Nephron progenitor cell (in vitro differentiated cells): ENCODE data around the gene SERTAD3.
A peak's percentile ranks its signal among the peaks of the same experiment; 100 is the strongest.
"Not testable (repeated sequence)": the region's sequence is repeated elsewhere in the genome, so short reads cannot be mapped to it uniquely, and the experiment has no call there.

Experiments used
- DNase-seq: peaks from one replicate; pipeline ENCODE4 v3.0.0; 2021
- H3K27ac Mint-ChIP-seq: 2 replicates; pipeline ENCODE4 v1.8.0; 2021; ENCODE audit warnings: mild to moderate bottlenecking, moderate library complexity, mixed read lengths
- H3K27me3 Mint-ChIP-seq: 2 replicates; pipeline ENCODE4 v1.8.0; 2021; ENCODE audit warnings: mild to moderate bottlenecking, low read depth, mixed read lengths; ENCODE audit not compliant: poor library complexity
- H3K36me3 Mint-ChIP-seq: 2 replicates; pipeline ENCODE4 v1.8.0; 2021; ENCODE audit warnings: low read depth, mixed read lengths
- H3K4me1 Mint-ChIP-seq: 2 replicates; pipeline ENCODE4 v1.8.0; 2021; ENCODE audit warnings: mixed read lengths
- H3K4me3 Mint-ChIP-seq: 2 replicates; pipeline ENCODE4 v1.8.0; 2021; ENCODE audit warnings: mild to moderate bottlenecking, moderate library complexity, mixed read lengths
- H3K9me3 Mint-ChIP-seq: 2 replicates; pipeline ENCODE4 v1.8.0; 2021; ENCODE audit warnings: mild to moderate bottlenecking, moderate library complexity, mixed read lengths
- CTCF ChIP-seq: fragments of 200-600 bp; sonication (generic); IDR thresholded peaks from 2 replicates; pipeline ENCODE4 v1.5.0; 2021; ENCODE audit warnings: antibody characterized with exemption

The SERTAD3 gene

GRCh38 chr19:40444000-40444824 lies at the start of gene SERTAD3:
SERTAD3 (minus strand) TSS chr19:40444335; CDS start chr19:40442080, 2,255 bp downstream.
- peaks cover 4% of the 10 kb centered on the region for H3K27me3 Mint-ChIP-seq
- no peaks in the 10 kb centered on the region for H3K9me3 Mint-ChIP-seq
- H3K36me3 Mint-ChIP-seq = peaks cover 19% of the 10 kb centered on the region
- peak within 1 kb of the TSS; percentile 99 for H3K27ac Mint-ChIP-seq
- peak; percentile 98 for DNase-seq
- TF ChIP-seq CTCF = no peak
- H3K4me1 Mint-ChIP-seq = peaks cover 65% of the 10 kb centered on the region
- peak within 1 kb of the TSS; percentile 99 for H3K4me3 Mint-ChIP-seq

GRCh38 chr19:40493778-40494177 lies 49.6 kb upstream of the SERTAD3 start:
- Mint-ChIP-seq H3K4me3 (no peak overlapping the region), H3K4me1 (no peaks in the 10 kb centered on the region)

DNA sequence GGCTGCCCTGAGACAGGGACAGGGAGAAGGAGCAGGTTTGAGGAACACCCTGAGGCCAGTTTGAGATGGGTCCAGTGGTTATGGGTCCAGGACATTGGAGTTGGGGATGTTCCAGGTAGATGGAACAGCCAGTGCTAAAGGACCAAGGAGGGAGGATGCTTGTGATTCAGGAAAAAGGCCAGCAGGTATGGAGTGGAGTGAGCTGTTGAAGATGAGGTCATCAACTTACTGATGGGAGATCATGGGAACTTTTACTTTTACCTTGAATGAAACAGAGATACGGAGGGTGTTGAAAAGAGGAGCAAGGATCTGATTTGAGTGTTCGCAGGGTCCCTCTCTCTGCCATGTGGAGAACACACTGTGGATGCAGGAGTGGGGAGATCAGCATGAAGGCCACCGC lies 48.1 kb upstream of the SERTAD3 start:
- H3K9me3 Mint-ChIP-seq = peaks cover 29% of the 10 kb centered on the region
- H3K27me3 Mint-ChIP-seq = peaks cover 79% of the 10 kb centered on the region
- H3K4me1 Mint-ChIP-seq = peaks cover 7% of the 10 kb centered on the region
- no peak overlapping the region for H3K27ac Mint-ChIP-seq
- no peaks in the 10 kb centered on the region for H3K36me3 Mint-ChIP-seq
- no peak for TF ChIP-seq CTCF
- no peak for DNase-seq
- H3K4me3 Mint-ChIP-seq = no peak overlapping the region

More at GRCh38 chr19:40493778-40494177, 49.6 kb upstream of the SERTAD3 start:
- DNase-seq = no peak
- no peak for TF ChIP-seq CTCF
- Mint-ChIP-seq H3K36me3 (no peaks in the 10 kb centered on the region), H3K27ac (no peak overlapping the region), H3K27me3 (peaks cover 68% of the 10 kb centered on the region), H3K9me3 (peaks cover 29% of the 10 kb centered on the region)

- DNase-seq = no peak
- Mint-ChIP-seq H3K4me1 (peaks cover 7% of the 10 kb centered on the region), H3K9me3 (peaks cover 29% of the 10 kb centered on the region), H3K4me3 (no peak overlapping the region), H3K27ac (no peak overlapping the region), H3K27me3 (peaks cover 77% of the 10 kb centered on the region), H3K36me3 (no peaks in the 10 kb centered on the region)
- no peak for TF ChIP-seq CTCF
Measured at GRCh38 chr19:40489882-40490230, 45.7 kb upstream of the SERTAD3 start.

GRCh38 chr19:40486017-40486416 lies 41.9 kb upstream of the SERTAD3 start:
- Mint-ChIP-seq H3K9me3 (peaks cover 3% of the 10 kb centered on the region), H3K36me3 (no peaks in the 10 kb centered on the region), H3K27me3 (peaks cover 79% of the 10 kb centered on the region), H3K4me3 (no peak overlapping the region), H3K4me1 (peaks cover 7% of the 10 kb centered on the region), H3K27ac (no peak overlapping the region)
- no peak for DNase-seq
- no peak for TF ChIP-seq CTCF

GRCh38 chr19:40475878-40476644 lies 31.9 kb upstream of the SERTAD3 start:
- H3K4me1 Mint-ChIP-seq, DNase-seq, H3K9me3 Mint-ChIP-seq, H3K36me3 Mint-ChIP-seq, H3K4me3 Mint-ChIP-seq, H3K27ac Mint-ChIP-seq: not testable (repeated sequence)
- H3K27me3 Mint-ChIP-seq = peaks cover 39% of the 10 kb centered on the region
